HG03097 (cell line): ENCODE measurements around the gene FASTKD1.
"Not testable (repeated sequence)": the region's sequence is repeated elsewhere in the genome, so short reads cannot be mapped to it uniquely, and the experiment has no call there.

ENCODE experiments used
- ATAC-seq: cut with Tn5 transposase; IDR thresholded peaks from one replicate; pipeline ENCODE4 v1.9.1; 2021; ENCODE audit not compliant: unreplicated experiment, low FRiP score

The FASTKD1 gene

GRCh38 chr2:169573160-169573973 is at the start of gene FASTKD1:
TSS of gene FASTKD1 (minus strand) at chr2:169573865. CDS start at chr2:169572029, 1,836 bp downstream.
- peak; percentile 95 for ATAC-seq

GRCh38 chr2:169623235-169623634 is 49.6 kb upstream of the FASTKD1 start:
- no peak for ATAC-seq

- ATAC-seq = no peak
Observed at GRCh38 chr2:169620509-169620908, 46.8 kb upstream of the FASTKD1 start.

GRCh38 chr2:169619946-169620345 is 46.3 kb upstream of the FASTKD1 start:
- no peak for ATAC-seq

- not testable (repeated sequence) for ATAC-seq
Observed at GRCh38 chr2:169615982-169616381, 42.3 kb upstream of the FASTKD1 start.

GRCh38 chr2:169613876-169614275 is 40.2 kb upstream of the FASTKD1 start:
- no peak for ATAC-seq

GRCh38 chr2:169609264-169609663 is 35.6 kb upstream of the FASTKD1 start:
- no peak for ATAC-seq

- ATAC-seq = no peak
Observed at GRCh38 chr2:169599568-169599967, 25.9 kb upstream of the FASTKD1 start.

- no peak for ATAC-seq
Observed at GRCh38 chr2:169598982-169599381, 25.3 kb upstream of the FASTKD1 start.

- ATAC-seq = not testable (repeated sequence)
Observed at GRCh38 chr2:169596546-169596945, 22.9 kb upstream of the FASTKD1 start.

- no peak for ATAC-seq
Observed at GRCh38 chr2:169590804-169591203, 17.1 kb upstream of the FASTKD1 start.

- no peak for ATAC-seq
Observed at GRCh38 chr2:169585673-169586072, 12.0 kb upstream of the FASTKD1 start.

- ATAC-seq = peak; percentile 90
Observed at GRCh38 chr2:169584005-169584877, 10.6 kb upstream of the FASTKD1 start, which contains the start of gene PPIG. TSS of gene PPIG (plus strand) at chr2:169584351. CDS start at chr2:169604042, 19,691 bp downstream.

GRCh38 chr2:169583518-169583917 is 9.9 kb upstream of the FASTKD1 start:
- no peak for ATAC-seq

- ATAC-seq = not testable (repeated sequence)
Observed at GRCh38 chr2:169582552-169583266, 9.0 kb upstream of the FASTKD1 start.

- no peak for ATAC-seq
Observed at GRCh38 chr2:169579044-169579443, 5.4 kb upstream of the FASTKD1 start.

GRCh38 chr2:169575264-169575663 is 1.6 kb upstream of the FASTKD1 start:
- ATAC-seq = not testable (repeated sequence)

GRCh38 chr2:169574539-169574938 is 874 bp upstream of the FASTKD1 start:
- ATAC-seq = not testable (repeated sequence)

GRCh38 chr2:169573974-169574299 is 272 bp upstream of the FASTKD1 start:
- no peak for ATAC-seq

GRCh38 chr2:169572821-169573159 is 875 bp downstream of the FASTKD1 start:
- no peak for ATAC-seq

GRCh38 chr2:169572189-169572588 is 1.5 kb downstream of the FASTKD1 start:
- no peak for ATAC-seq
